Fibroblast of lung (primary cell): ENCODE results near the gene OR1N2. TPM values are rescaled to one million over a fixed set of nuclear protein-coding genes. Genes with fewer than 3 reads are reported as not detected.

Experiments used
- DNase-seq, 2 donors: peaks; one replicate each; pipeline versions ENCODE4 v3.0.0 to v3.0.0-alpha.2; 2010; ENCODE audit warnings: low read depth in 2 of 2
- H2AFZ ChIP-seq: 2 replicates; pipeline ENCODE4 v1.5.1; 2012; ENCODE audit warnings: low read length, control low read depth, inconsistent platforms
- H3K27ac ChIP-seq: 2 replicates; pipeline ENCODE4 v1.5.1; 2011; ENCODE audit warnings: low read length, control low read depth; ENCODE audit not compliant: insufficient read depth
- H3K27me3 ChIP-seq: 2 replicates; pipeline ENCODE4 v1.5.1; 2011; ENCODE audit warnings: mild to moderate bottlenecking, low read length; ENCODE audit not compliant: control insufficient read depth, insufficient read depth
- H3K36me3 ChIP-seq: 2 replicates; pipeline ENCODE4 v1.5.1; 2011; ENCODE audit warnings: low read length; ENCODE audit not compliant: control insufficient read depth, insufficient read depth
- H3K4me1 ChIP-seq: 2 replicates; pipeline ENCODE4 v1.5.1; 2011; ENCODE audit warnings: low read length; ENCODE audit not compliant: control insufficient read depth, insufficient read depth; ENCODE audit errors: extremely low read depth
- H3K4me2 ChIP-seq: 2 replicates; pipeline ENCODE4 v1.5.1; 2011; ENCODE audit warnings: low read length, control low read depth; ENCODE audit not compliant: insufficient read depth; ENCODE audit errors: extremely low read depth
- H3K4me3 ChIP-seq, 4 experiments: fragments of 200-600 bp in 1 of 4; sonication (generic) in 1 of 4; replicated peaks in 1 of 4; 2 replicates each; pipeline ENCODE4 v1.5.1; 2011 to 2016; ENCODE audit warnings: low read length in 4 of 4, low read depth in 3 of 4, mild to moderate bottlenecking in 3 of 4, control low read depth in 2 of 4, inconsistent platforms in 1 of 4, mixed read lengths in 1 of 4; ENCODE audit not compliant: insufficient read depth in 1 of 4; ENCODE audit errors: control extremely low read depth in 1 of 4
- H3K79me2 ChIP-seq: 2 replicates; pipeline ENCODE4 v1.5.1; 2012; ENCODE audit warnings: mild to moderate bottlenecking, low read length, inconsistent platforms; ENCODE audit not compliant: control insufficient read depth, insufficient read depth
- H3K9ac ChIP-seq: 2 replicates; pipeline ENCODE4 v1.5.1; 2011; ENCODE audit warnings: mild to moderate bottlenecking, low read length, control low read depth; ENCODE audit not compliant: insufficient read depth
- H3K9me3 ChIP-seq: 2 replicates; pipeline ENCODE4 v1.5.1; 2012; ENCODE audit warnings: low read depth, low read length; ENCODE audit not compliant: control insufficient read depth, insufficient read depth
- H4K20me1 ChIP-seq: 2 replicates; pipeline ENCODE4 v1.5.1; 2011; ENCODE audit warnings: low read length; ENCODE audit not compliant: control insufficient read depth, insufficient read depth; ENCODE audit errors: extremely low read depth
- EZH2 ChIP-seq: IDR thresholded peaks from 2 replicates; pipeline ENCODE4 v1.5.1; 2012; ENCODE audit warnings: low read length, control low read depth, mild to moderate bottlenecking; ENCODE audit errors: missing control alignments
- polyA minus RNA-seq: library from RNA; depleted of rRNA, polyadenylated mRNA; stranded (reverse); fragments of >200 nt; gene quantifications from 2 replicates; pipeline ENCODE4 v1.2.3, GENCODE V29; 2011; ENCODE audit warnings: low replicate concordance
- polyA plus RNA-seq, 2 donors: library from polyadenylated mRNA; depleted of rRNA in 1 of 2; stranded (reverse) in 1 of 2; unstranded in 1 of 2; fragments of >200 nt; gene quantifications; 2 replicates each; pipeline ENCODE4 v1.2.1, GENCODE V29; 2011 to 2012; ENCODE audit warnings: missing spikeins in 1 of 2
- total RNA-seq: library from RNA; depleted of rRNA; stranded (reverse); fragments of >200 nt; gene quantifications from 2 replicates; pipeline ENCODE4 v1.2.1, GENCODE V29; 2014
- TF ChIP-seq, protein P1 (sequence below), 2 donors: IDR thresholded peaks in 1 of 2; conservative IDR thresholded peaks in 1 of 2; 1 replicate in 1 of 2; 2 replicates in 1 of 2; pipeline ENCODE4 v1.5.1; 2011 to 2012; ENCODE audit warnings: low read length in 2 of 2, control low read depth in 1 of 2, inconsistent platforms in 1 of 2, low read depth in 1 of 2, mild to moderate bottlenecking in 1 of 2

The OR1N2 gene, protein sequence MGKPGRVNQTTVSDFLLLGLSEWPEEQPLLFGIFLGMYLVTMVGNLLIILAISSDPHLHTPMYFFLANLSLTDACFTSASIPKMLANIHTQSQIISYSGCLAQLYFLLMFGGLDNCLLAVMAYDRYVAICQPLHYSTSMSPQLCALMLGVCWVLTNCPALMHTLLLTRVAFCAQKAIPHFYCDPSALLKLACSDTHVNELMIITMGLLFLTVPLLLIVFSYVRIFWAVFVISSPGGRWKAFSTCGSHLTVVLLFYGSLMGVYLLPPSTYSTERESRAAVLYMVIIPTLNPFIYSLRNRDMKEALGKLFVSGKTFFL
- total RNA-seq: not detected in 2 replicates
- not detected in 2 replicates for polyA plus RNA-seq
- not detected in 2 replicates for polyA plus RNA-seq (2012)
- not detected in 2 replicates for polyA minus RNA-seq

DNA sequence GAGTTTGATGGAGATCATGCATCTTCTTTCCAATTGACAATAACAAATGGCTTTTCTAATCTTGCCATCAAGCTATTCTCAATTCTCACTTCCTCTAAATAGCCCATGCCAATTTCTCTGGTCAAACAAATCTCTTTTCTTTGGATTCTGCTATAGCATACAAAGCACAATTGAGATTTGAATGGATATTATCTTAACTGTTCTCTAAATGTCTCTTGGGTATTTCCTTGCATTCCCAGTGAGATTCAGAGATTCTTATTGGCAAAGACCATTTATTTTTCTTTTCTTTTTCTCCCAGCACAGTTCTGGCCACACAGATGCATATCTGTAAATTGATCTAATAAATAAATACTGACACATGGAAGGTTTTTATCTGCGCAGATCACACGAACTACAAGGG is at the start of gene OR1N2:
Gene OR1N2, plus strand, starts transcription at position 301 of the 400 bp plus-strand sequence. CDS start 100 bp downstream, outside the sequence.
- H4K20me1 ChIP-seq: no peaks in the 10 kb centered on the region
- H3K36me3 ChIP-seq: no peaks in the 10 kb centered on the region
- H3K4me1 ChIP-seq: no peaks in the 10 kb centered on the region
- no peak within 1 kb of the TSS for H3K4me3 ChIP-seq
- TF ChIP-seq, protein P1, sequence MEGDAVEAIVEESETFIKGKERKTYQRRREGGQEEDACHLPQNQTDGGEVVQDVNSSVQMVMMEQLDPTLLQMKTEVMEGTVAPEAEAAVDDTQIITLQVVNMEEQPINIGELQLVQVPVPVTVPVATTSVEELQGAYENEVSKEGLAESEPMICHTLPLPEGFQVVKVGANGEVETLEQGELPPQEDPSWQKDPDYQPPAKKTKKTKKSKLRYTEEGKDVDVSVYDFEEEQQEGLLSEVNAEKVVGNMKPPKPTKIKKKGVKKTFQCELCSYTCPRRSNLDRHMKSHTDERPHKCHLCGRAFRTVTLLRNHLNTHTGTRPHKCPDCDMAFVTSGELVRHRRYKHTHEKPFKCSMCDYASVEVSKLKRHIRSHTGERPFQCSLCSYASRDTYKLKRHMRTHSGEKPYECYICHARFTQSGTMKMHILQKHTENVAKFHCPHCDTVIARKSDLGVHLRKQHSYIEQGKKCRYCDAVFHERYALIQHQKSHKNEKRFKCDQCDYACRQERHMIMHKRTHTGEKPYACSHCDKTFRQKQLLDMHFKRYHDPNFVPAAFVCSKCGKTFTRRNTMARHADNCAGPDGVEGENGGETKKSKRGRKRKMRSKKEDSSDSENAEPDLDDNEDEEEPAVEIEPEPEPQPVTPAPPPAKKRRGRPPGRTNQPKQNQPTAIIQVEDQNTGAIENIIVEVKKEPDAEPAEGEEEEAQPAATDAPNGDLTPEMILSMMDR (conservative IDR thresholded peaks at IDR 0.05 in 1 of 2, IDR thresholded peaks at IDR 0.05 in 1 of 2; ENCODE audit: low read depth in 1 of 2, low read length in 2 of 2): no peak
- no peak for TF ChIP-seq EZH2
- H3K27ac ChIP-seq: no peak within 1 kb of the TSS
- no peak within 1 kb of the TSS for H2AFZ ChIP-seq
- no peaks in the 10 kb centered on the region for H3K79me2 ChIP-seq
- H3K9me3 ChIP-seq: no peaks in the 10 kb centered on the region
- H3K9ac ChIP-seq: no peak within 1 kb of the TSS
- H3K27me3 ChIP-seq: no peaks in the 10 kb centered on the region
- DNase-seq: no peak
- no peak within 1 kb of the TSS for H3K4me2 ChIP-seq

DNA sequence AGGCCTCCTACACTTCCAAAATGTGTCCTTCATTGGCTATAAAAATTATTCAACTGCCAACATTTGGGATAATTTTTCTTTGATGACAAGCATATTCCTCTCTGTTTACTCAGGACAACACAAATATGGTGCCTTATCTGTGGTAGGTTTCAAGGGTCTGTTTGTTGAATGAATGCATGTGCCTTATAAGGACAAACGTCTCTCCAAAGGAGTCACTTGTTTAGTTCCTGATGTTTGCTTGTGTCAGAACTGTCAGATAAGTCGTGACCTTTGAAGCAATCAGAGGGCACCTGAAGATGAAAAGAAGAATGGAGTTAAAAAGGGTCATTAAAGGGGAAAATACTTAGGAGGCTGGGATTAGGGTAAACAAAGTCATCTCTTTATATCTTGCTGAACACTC is 45.9 kb upstream of the OR1N2 start:
- Histone ChIP-seq H3K36me3 (no peaks in the 10 kb centered on the region), H3K79me2 (no peaks in the 10 kb centered on the region), H2AFZ (no peak overlapping the region), H3K27me3 (no peaks in the 10 kb centered on the region), H3K4me3 (no peak overlapping the region), H3K9me3 (no peaks in the 10 kb centered on the region), H3K27ac (no peak overlapping the region), H3K4me2 (no peak overlapping the region), H4K20me1 (no peaks in the 10 kb centered on the region), H3K4me1 (no peaks in the 10 kb centered on the region), H3K9ac (no peak overlapping the region)
- no peak for TF ChIP-seq EZH2
- TF ChIP-seq, protein P1 (conservative IDR thresholded peaks at IDR 0.05 in 1 of 2, IDR thresholded peaks at IDR 0.05 in 1 of 2; ENCODE audit: low read depth in 1 of 2, low read length in 2 of 2): no peak
- DNase-seq: no peak

DNA sequence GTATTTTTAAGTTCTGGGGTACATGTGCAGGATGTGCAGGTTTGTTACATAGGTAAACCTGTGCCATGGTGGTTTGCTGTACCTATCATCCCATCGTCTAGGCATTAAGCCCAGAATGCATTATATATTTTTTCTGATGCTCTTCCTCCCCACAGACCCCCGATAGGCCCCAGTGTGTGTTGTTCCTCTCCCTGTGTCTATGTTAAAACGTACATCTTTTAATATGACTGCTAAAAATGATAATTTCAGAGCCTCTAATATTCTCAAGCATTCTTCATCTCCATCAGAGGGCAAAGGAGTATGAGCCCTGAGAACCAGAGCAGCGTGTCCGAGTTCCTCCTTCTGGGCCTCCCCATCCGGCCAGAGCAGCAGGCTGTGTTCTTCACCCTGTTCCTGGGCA is 42.4 kb upstream of the OR1N2 start, which contains the start of gene OR1J2:
Gene OR1J2, plus strand, starts transcription at position 301 of the 400 bp plus-strand sequence. Its CDS starts 0 bp downstream, at position 301.
- H3K4me1 ChIP-seq: no peaks in the 10 kb centered on the region
- no peaks in the 10 kb centered on the region for H3K9me3 ChIP-seq
- H3K36me3 ChIP-seq: no peaks in the 10 kb centered on the region
- H3K4me2 ChIP-seq: no peak within 1 kb of the TSS
- H2AFZ ChIP-seq: no peak within 1 kb of the TSS
- H3K4me3 ChIP-seq: no peak within 1 kb of the TSS
- no peaks in the 10 kb centered on the region for H4K20me1 ChIP-seq
- no peaks in the 10 kb centered on the region for H3K27me3 ChIP-seq
- DNase-seq: no peak
- no peaks in the 10 kb centered on the region for H3K79me2 ChIP-seq
- TF ChIP-seq EZH2: no peak
- TF ChIP-seq, protein P1 (conservative IDR thresholded peaks at IDR 0.05 in 1 of 2, IDR thresholded peaks at IDR 0.05 in 1 of 2; ENCODE audit: low read depth in 1 of 2, low read length in 2 of 2): no peak
- no peak within 1 kb of the TSS for H3K27ac ChIP-seq
- H3K9ac ChIP-seq: no peak within 1 kb of the TSS
